HG03469 (cell line): ENCODE measurements around the gene HYDIN.
"Not testable (repeated sequence)": the region's sequence is repeated elsewhere in the genome, so short reads cannot be mapped to it uniquely, and the experiment has no call there.

Source experiments
- ATAC-seq: cut with Tn5 transposase; IDR thresholded peaks from one replicate; pipeline ENCODE4 v1.9.1; 2021; ENCODE audit warnings: mild to moderate bottlenecking, moderate library complexity, moderate number of reproducible peaks; ENCODE audit not compliant: unreplicated experiment

The HYDIN gene

GRCh38 chr16:71226229-71227141, 4.0 kb downstream of the HYDIN start:
- ATAC-seq: no peak

- ATAC-seq: no peak
Observed at GRCh38 chr16:71225145-71225544, 5.4 kb downstream of the HYDIN start.

DNA sequence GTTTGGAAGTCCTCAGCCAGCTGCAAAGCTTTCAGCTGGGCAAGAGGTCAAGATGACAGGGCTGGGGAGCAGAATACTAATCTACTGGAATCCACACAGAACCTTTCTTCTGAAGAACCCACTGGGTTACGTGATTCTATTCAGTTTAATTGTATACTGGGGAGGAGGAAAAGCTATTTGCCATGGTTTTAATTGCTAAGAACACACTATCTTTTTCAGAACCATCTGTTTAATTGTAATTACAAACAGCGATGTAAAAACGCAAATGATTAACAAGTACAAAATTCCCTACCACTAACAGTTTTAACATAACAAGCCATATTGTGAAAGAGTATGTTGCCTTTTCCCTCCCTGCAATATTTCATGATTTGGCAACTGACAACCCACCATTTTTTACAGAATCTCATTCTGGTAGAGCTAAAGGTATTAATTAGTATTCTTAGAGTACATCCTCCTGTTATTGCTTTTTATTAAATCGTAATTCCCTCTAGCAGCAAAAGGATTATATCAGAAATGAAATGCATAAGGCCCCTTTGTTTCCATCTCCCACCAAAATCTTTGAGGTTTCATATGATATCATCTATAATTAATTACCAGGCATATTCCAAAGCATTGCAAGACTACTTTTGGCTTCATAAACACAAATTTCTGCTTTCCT, 12.1 kb downstream of the HYDIN start:
- no peak for ATAC-seq

DNA sequence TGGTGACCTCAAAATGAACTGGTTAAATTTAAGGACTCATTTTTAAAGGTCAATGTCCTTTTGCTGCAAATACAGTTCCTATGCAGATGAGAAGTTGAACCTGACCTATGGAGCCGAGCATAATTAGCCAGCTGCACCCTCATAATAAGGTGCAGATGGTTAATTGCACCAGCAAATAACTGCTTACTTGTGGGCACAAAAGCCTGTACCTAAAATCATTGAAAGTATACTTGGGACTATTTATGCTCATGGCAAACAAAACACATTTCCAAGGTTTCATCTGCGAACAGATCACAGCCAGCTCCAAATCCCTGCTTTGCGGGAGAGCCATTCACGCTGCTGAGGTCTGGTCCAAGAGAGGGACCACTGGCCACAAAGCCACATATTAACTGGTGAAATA, 13.0 kb downstream of the HYDIN start:
- no peak for ATAC-seq

DNA sequence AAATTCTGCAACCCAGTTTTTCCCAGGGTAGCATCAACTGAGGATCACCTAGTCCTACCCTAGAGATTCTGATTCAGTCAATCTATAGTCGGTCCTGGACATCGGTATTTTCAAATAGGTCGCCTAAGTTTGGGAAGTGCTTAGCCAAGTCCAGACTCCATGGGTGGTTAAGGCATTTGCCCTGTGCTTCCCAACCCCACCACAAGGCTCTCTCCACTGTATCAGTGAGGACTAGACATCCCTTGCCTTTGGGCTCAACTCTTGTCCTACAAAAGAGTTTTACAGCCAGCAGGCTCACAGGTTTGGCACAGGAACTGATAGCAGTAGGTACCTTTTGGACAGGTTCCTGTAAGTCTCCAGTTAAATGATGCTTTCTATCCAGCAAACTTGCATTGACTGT, 13.8 kb downstream of the HYDIN start:
- ATAC-seq: no peak

DNA sequence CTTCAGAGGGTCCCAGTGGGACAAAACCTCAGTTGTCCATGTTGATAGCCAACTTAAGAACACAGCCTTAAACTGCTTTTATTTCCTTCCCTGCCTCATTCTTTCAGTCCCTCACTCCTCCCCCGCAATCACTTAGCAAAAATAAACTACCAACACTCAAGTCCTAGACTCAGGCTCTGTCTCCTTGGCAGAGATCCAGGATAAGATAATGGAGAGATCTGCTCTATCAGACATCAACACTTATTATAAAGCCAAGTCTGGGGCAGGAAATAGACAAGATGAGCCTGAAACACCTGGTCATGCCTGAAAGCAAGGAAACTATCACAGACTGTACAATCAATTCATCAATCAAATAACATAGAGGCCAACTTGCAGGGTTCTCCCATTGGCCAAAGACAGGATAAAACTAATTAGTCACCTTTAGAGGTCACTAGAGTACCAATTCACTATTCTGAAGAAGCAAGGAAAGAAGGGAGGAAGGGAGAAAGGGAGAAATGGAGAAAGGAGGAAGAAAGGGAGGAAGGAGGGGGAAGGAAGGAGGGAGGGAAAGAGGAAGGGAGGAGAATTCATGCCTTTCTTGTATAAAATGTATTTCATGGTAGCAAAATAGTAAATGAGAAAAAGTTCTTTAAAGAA, 15.7 kb downstream of the HYDIN start:
- ATAC-seq: no peak

GRCh38 chr16:71205482-71206131, 24.9 kb downstream of the HYDIN start:
- ATAC-seq: no peak

- no peak for ATAC-seq
Observed at GRCh38 chr16:71203631-71204030, 26.9 kb downstream of the HYDIN start.

- no peak for ATAC-seq
Observed at GRCh38 chr16:71201556-71201955, 29.0 kb downstream of the HYDIN start.

DNA sequence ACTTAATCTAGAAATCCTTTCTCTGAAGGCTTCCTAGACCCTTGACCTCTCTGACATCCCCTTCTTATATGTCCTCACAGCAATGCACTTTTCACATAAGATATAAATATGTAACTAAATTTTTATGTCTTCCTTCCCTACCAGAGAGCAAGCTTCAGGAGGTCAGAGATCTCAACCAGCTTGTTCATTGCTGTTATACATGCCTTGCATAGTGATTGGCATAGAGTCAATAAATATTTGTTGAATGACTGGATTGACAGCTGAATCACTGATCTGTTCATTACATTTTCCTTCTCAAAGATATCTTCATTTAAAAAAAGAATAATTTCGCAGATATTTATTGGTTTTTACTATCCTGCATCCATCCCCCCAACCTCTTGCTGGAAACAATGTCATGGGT, 29.5 kb downstream of the HYDIN start:
- ATAC-seq: no peak

GRCh38 chr16:71198408-71198807, 32.1 kb downstream of the HYDIN start:
- no peak for ATAC-seq

DNA sequence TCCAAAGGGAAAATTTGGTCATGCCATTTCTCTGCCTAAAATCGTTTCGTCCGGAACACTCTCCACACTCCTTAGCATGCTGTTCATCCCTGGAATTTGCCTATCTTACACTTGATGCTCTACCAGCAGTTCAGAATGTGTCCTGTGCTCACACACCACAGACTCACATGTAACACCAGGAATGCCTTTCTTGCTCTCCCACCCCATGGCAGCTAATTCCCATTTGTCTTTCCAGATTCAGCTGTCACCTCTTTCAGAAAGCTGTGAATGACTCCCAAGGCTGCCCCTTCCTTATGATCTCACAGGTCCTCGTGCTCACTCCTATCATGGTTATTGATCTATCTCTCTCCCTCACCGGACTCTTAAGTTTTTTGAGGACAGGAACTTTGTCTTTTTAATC, 38.1 kb downstream of the HYDIN start:
- ATAC-seq: no peak

DNA sequence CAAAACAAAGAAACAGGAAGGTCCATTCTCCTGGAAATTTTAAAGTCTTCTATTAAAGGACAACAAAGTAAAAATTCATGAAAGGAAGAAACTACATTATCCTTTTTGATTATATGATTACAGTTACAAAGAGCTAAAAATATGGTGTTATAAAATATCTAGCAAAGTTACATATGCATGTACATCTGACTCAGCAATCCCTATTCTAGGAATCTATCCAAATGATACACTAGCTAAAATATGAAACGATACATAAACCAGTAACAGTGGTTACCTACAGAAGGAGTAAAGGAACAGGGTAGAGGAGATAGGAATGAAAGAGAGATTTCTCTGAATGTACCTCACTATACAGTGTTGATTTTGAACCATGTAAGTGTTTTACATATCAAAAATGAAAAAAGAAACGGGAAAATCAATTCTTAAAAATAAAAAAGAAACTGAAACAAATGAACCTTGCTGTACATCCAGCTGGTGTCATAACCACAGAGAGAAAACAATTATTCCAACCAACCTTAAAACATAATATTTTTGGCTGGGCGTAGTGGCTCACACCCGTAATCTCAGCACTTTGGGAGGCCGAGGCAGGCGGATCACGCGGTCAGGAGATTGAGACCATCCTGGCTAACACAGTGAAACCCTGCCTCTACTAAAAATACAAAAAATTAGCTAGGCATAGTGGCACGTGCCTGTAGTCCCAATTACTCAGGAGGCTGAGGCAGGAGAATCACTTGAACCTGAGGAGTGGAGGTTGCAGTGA, 41.4 kb downstream of the HYDIN start:
- no peak for ATAC-seq

- ATAC-seq: no peak
Observed at GRCh38 chr16:71185347-71185746, 45.2 kb downstream of the HYDIN start.

DNA sequence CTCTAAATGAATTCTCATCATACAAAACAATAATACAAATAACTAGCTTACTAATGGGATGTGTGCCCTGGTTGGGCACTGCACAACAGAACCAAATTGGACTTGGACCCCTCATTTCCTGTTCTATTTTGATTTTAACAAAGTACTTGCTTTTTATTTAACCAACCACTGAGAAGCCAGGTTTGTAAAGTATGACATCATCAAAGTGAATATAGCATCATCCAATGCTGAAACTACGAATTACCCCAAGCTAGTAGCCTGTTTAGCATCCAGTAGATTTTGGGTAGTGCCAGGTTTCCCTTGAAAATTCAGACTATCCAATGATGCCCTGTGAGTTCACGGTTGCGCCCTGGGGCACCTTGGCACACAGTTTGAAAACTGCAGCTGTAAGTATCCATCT, 51.0 kb downstream of the HYDIN start:
- ATAC-seq: no peak

DNA sequence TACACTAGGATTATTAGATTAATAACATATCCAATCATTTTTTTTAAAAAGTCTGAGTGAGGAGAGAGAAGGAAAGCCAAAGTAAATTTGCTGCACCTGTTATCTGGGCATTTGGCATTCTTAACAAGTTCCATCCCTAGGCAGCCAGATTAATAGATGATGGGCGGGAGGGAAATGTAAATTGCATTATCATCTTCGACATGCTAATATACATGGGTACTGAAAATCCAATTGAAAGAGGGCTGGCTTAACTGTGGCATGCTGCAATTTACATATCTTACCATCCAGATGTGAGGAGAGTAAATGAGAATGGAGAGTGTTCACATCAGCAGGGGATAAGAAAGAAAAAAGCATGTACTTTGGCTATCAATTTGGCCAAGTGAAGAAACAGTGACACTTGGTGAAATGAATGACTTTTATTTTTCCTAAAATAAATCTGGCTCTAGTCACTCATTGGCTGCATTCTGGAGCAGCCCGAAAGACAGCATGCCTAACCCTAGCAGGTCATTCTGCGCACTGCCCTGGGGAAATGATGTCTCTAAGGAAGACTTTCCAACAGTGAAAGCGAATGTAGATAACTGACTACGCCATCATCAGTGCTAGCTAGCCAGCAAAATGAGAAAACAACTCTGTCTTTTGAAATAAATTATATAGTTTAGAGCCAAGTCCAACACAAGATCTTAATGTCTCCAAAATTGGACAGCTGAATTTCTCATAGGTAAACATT, 57.9 kb downstream of the HYDIN start:
- no peak for ATAC-seq

DNA sequence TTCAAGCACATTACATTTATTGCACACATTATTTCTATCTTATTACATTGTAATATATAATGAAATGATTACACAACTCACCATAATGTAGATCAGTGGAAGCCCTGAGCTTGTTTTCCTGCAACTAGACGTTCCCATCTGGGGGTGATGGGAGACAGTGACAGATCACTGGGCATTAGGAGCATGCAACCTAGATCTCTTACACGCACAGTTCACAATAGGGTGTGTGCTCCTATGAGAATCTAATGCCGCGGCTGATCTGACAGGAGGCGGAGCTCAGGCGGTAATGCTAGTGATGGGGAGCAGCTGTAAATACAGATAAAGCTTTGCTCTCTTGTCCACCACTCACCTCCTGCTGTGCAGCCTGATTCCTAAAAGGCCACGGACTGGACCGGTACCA, 69.5 kb downstream of the HYDIN start:
- not testable (repeated sequence) for ATAC-seq

GRCh38 chr16:71157278-71157677, 73.2 kb downstream of the HYDIN start:
- not testable (repeated sequence) for ATAC-seq

- ATAC-seq: not testable (repeated sequence)
Observed at GRCh38 chr16:71153329-71153728, 77.2 kb downstream of the HYDIN start.

GRCh38 chr16:71151654-71152053, 78.9 kb downstream of the HYDIN start:
- ATAC-seq: not testable (repeated sequence)
